HG03520 (cell line): ENCODE measurements around the gene CDC34.

Experiments
- ATAC-seq: cut with Tn5 transposase; IDR thresholded peaks from one replicate; pipeline ENCODE4 v1.9.1; 2021; ENCODE audit warnings: mild to moderate bottlenecking, moderate library complexity; ENCODE audit not compliant: unreplicated experiment

The CDC34 gene

DNA sequence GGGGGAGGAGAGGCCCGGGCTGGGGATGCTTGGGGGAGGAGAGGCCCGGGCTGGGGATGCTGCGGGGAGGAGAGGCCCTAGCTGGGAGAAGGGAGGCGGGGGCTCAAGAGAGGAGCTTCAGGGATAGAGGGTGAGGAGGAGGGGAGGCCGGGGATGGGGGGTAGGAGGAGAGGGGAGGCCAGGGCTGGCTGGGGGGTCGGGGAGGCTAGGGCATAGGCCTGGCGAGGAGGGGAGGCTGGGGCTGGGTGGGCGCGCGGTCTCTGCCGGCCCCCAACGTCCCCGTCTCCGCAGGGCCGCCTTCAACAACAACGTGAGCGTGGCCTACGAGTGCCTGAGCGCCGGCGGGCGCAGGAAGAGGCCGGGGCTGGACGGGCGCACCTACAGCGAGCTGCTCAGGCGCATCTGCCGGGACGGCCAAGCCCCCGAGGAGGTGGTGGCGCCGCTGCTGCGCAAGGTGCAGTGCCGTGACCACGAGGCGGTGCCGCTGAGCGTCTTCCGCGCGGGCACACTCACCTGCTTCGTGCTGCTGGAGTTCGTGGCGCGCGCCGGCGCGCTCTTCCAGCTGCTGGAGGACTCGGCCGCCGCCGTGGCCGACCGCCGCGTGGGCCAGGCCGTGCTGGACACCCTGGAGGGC lies 12.8 kb upstream of the CDC34 start:
- no peak for ATAC-seq

DNA sequence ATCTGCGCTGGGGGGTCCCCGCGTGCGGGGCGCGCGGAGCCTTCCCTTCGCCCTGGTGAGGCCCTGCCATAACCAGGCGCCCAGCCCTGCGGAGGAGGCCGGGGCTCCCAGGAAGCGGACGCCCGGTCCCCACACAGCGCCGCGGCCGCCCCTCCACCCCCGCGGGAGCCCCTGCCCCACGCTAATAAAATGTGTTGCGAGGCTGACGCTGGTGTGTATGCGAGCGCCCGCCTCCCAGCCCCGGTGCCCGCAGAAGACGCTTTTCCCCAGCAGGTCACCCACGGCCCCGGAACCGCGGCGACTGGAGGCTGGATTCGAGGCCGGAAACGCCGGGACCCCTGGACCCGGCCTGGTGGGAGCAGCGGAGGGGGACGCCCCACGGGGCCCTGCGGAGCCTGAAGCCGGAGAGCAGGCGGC lies 12.1 kb upstream of the CDC34 start:
- no peak for ATAC-seq

DNA sequence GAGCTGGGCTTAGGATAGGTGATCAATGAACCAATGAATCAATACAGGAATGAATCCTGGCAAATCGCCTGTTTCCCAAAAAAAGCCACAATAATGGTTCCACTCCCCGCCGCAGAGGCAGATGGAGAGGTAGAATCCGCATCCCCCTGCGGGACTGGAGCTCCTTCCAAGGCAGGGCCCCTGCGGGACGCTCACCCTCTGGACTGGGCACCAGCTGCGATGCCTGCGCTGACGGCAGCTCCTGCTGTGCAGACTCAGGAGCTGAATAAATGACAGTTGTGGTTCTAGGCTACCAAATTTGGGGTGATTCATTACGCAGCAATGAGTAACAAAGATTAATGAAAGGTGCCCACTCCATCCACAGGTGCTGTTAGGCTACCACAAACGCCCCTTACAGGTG lies 8.8 kb upstream of the CDC34 start:
- ATAC-seq = no peak

DNA sequence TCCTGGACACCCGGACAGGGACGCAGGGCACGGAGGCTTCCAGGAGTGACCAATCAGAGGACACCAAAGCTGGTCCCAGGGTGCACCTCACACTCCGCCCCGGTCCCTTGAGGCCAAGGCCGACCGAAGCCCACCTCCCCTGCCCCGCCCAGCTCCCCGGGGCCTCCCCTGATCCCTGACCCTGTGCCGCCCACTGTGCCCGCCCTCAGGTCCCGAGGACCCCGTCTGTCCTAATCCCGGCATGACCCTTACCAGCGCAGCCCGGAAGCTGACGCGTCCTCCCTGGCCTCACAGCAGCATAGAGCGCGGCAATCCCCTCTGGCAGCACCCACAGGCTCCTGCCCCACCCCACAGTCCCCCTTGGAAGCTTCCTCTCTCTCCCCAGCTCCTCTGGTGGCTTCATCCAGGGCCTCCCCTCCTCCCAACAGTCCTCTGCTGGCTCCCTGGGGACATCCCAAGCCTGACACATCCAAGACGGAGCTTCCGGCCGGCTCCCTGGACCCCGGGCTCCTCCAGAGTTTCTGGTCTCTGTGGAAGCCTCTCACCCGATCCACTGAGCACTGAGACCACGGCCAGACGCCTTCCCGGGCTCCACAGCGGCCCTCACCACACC lies 7.4 kb upstream of the CDC34 start:
- ATAC-seq = no peak

DNA sequence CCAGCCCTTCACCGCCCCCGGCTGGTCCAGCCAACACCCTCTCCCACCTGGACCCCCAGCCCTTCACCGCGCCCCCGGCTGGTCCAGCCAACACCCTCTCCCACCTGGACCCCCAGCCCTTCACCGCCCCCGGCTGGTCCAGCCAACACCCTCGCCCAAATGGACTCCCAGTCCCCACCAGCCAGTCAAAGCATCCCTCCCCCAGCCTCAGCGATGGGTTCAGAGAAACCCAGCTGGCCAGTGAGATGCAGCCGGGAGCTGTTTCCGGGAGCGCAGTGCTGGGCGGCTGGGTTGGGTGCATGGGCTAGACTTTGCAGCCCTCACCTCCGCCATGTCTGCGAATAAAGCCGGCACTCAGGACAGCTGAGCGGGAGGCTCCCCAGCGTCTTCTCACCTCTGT lies 6.5 kb upstream of the CDC34 start:
- no peak for ATAC-seq

DNA sequence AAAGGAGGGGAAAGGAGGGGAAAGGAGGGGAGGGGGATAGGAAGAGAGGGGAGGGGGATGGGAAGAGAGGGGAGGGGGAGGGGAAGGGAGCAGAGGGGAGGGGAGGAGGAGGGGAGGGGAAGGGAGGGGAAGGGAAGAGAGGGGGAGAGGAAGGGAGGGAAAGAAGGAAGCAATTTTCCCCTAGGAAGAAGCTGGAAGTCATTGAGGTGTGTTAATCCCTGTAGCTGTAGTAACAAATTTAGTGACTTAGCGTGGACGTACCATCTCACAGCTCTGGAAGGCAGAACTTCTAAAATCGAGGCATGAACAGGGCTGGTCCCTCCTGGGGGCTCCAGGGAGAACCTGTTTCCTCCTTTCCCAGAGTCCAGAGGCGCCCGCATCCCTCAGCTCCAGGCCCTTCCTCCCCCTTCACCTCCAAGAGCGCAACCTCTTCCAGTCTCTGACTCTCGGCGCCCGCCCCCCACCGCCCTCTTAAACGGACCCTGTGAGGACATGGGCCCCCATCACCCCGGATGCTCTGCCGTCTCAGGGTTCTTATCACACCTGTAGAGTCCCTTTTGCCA lies 5.6 kb upstream of the CDC34 start:
- no peak for ATAC-seq

DNA sequence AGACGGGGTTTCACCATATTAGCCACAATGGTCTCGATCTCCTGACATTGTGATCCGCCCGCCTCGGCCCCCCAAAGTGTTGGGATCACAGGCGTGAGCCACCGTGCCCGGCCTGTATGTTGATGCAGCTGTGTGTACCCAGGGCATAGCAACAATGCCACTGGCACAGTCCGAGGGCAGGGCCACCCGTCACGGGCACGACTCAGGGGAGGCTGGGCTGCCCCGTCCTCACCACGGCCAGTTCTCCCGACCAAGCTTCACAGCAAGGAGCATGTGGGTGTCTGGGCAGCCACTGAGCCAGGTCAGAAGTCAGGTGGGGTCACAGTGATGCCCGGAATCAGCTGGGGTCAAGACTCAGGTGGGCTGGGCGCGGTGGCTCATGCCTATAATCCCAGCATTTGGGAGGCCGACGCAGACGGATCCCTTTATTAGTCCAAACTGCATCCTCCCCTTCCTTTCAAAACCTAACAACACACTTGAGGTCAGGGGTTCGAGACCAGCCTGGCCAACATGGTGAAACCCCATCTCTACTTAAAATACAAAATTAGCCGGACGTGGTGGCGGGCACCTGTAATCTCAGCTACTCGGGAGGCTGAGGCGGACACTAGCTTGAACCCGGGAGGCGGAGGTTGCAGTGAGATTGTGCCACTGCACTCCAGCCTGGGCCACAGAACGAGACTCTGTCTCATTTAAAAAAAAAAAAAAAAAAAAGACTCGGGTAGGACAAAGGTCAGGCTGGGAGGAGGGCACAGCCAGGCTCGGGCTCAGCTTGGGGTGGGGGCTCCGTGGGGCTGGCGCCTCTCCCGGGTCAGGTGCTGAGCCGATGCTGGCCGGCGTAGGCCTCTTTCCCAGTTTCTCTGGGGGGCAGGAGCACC lies 1.2 kb upstream of the CDC34 start:
- no peak for ATAC-seq

DNA sequence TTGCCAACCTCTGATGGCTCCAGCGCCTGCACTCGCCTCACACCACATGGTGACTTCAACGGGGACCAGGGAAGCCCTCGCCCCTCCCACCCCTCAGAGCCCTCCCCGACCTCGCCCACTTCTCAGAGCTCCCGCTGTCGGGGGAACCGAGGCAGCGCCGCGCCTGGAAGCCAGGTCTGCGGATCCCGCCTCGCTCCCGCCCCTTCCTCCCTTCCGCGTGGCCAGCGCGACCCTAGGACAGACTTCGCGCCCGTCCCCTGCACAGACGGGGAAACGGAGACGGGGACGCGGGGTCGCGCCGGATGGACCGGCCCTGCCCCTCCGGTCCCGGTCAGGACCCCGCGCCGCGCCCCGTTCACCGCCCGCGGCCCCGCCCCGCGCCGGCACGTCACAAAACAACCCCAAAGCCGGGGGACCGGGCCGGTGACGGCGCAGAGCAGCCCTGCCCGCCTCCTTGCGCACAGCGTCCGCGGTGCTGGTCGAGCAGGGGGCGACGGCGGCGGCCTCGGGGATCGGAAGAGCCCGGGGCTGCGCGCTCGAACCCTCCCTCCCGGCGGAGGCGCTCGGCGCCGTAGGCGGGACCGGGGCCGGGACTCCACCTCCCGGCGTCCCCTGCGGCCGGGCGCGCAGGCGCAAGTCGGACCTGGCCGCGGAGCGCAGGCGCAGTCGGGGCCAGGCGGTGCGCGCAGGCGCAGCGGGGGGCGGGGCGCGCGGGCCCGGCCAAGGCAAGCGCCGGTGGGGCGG lies 379 bp upstream of the CDC34 start:
- ATAC-seq = peak; percentile 68

DNA sequence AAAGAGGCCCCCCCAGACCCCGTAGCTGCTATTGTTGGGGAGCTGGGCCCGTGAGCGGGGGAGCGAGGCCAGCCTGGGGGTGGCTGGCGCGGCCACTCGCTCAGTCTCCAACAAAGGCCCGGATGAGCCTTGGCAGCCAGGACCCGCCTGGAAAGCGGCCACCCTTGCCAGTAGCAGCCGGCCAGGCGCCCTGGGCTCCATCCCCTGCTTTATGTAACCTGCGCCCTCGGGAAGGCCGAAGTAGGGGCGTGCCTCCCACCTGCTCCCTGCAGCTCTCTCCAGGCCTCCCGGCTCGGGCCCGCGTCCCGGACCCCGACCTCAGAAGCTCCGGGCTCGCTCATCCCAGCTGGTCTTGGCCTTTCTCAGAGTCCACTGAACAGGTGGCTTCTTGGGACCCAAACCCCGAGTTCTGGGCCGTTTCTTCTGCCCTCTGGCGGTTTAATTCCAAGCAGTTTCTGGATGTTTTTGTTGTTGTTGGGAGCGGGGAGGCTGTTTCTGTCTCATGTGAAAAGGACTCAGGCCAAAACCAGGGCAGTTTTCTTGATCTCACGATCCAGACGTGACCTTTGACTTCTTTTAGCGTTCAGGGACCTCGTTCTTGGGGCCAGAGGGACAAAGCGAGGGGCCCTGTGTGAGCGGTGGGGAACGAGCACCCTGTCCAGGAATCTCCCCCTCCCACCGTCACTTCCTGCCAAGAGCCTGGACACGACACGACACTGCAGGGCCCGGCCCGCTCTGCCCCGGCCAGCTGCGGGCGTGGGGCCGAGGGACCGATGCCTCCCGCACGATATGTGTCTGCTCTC lies 1.2 kb downstream of the CDC34 start:
- no peak for ATAC-seq

DNA sequence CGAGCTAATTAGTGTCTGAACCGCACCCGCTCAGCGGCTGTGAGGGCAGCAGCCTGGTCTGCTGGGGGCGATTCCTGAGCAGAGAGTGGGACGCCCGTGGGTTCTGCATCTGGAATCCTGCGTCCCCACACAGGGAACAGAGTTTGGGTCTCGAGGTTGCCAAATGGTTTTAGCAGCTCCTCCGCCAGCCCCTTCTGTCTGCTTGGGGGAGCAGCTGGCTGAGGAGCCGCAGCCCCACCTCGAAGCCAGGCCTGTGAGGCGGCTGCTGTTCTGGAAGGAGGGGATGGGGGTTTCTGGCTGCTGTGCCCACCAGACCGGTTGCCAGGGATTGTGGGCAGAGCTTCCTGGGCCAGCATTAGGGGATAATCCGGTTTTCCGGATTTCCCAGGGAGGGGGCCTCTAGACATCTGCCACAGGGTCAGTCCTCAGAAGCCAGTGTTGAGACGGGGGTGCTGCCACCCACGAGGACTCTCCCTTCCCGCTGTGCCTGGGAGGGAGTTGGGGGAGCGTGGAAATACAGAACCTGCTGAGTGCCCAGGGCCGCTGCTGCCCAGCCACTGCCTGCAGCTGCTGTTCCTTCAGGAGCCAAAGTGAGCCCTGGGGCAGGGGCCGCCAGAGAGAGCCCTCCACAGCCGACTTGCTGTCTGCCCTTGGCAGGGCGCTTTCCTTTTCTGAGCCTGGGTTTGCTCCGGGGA lies 2.0 kb downstream of the CDC34 start:
- no peak for ATAC-seq

DNA sequence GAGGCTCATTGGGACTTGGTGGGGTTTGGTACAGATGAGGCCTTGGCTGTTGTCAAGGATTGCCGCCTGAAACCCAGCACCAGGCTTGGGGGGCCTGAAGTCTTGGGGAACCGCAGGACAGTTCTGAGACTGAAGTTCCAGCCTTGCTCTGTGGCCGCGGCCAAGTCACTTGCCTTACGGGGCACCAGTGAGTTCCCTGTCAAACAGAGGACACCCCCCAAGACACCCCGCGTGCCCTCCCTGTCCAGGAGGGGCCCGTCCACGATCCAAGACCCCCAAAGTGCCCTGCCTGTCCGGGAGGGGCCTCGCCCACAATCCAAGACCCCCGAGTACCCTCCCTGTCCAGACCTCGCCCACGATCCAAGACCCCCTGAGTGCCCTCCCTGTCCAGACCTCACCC lies 2.5 kb downstream of the CDC34 start:
- no peak for ATAC-seq

DNA sequence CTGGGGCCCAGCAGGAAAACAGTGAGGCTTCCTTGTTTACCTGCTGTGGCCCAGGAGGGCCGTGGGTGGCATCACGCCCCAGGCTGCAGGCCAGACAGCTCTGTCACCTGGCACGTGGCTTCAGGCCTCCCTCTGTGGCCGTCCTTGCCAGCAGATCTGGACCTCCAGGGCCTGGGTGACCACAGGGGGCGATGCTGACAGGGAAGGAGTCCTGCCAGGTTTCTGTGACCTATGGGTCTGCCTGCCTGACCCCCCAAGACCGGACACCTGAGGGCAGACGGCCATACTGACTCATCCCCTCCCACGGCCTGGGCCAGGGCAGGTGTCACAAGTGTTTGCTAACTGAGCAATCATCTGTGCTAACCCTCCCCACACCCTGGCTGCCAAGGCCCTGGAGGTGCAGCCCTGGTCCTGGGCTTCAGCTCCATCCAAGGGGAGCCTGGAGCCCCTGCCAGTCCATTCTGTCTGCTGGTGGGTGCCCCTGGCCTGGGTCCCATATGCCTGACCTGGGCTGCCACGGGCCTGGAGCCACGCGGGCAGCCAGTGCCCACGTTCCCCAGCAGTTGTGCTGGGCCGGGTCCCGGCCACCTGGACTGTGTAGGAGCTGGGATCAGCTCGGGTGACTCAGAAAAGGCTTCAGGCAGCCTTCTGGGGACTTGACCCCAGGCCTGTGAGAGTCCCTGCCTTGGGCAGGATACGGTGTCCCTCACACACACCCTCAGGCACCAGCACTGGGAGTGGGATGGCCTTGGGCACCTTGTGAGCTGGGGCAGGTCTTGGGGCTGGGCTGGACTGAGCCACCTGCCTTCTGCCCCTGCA lies 3.7 kb downstream of the CDC34 start:
- ATAC-seq = no peak

DNA sequence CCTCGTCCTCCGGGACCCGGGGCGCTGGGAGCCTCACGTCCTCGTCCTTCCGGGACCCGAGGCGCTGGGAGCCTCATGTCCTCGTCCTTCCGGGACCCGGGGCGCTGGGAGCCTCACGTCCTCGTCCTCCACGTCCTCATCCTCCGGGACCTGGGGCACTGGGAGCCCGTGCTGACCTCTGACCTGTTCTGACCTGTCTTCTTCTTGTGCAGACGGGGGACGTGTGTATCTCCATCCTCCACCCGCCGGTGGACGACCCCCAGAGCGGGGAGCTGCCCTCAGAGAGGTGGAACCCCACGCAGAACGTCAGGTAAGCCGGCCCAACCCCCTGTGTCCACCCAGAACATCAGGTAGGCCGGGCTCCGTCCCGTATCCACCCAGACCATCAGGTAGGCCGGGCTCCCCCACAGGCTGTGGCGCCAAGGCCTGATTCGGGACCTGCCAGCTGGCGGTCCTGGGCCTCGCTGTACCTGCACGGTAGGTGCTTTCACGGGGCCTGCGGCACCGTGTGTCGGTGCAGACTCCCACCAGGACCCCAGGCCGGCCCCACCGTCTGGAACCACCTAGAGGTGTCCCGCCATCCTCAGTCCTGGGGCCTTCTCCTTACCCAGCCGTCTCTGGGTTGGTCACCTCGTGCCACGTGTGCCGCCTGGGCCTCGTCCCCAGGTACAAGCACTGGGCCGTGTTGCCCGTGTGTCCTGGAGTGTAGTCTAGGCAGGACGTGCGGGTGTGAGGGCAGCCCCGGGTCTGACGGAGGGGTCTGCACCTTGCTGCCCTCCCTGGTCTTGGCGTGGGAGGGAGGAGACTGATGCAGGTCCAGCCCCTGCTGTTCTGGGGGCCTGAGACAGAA lies 4.7 kb downstream of the CDC34 start:
- no peak for ATAC-seq

DNA sequence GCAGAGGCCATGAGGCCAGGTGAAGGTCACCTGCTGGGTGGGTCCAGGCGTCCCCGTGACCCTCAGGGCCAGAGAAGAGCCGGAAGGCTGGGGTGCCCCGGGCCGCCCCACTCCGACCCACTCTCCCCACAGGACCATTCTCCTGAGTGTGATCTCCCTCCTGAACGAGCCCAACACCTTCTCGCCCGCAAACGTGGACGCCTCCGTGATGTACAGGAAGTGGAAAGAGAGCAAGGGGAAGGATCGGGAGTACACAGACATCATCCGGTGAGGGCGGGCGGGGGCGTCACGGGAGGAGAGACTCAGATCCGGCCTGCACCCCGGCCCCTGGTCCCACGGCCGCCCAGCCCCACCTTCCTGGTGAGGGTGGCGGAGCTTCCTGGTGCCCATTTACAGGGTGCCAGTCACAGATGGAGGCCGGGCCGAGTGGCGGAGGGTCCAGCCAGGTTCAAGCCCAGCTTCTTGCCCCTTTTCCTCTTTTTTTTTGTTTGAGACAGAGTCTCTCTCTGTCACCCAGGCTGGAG lies 5.4 kb downstream of the CDC34 start:
- no peak for ATAC-seq

DNA sequence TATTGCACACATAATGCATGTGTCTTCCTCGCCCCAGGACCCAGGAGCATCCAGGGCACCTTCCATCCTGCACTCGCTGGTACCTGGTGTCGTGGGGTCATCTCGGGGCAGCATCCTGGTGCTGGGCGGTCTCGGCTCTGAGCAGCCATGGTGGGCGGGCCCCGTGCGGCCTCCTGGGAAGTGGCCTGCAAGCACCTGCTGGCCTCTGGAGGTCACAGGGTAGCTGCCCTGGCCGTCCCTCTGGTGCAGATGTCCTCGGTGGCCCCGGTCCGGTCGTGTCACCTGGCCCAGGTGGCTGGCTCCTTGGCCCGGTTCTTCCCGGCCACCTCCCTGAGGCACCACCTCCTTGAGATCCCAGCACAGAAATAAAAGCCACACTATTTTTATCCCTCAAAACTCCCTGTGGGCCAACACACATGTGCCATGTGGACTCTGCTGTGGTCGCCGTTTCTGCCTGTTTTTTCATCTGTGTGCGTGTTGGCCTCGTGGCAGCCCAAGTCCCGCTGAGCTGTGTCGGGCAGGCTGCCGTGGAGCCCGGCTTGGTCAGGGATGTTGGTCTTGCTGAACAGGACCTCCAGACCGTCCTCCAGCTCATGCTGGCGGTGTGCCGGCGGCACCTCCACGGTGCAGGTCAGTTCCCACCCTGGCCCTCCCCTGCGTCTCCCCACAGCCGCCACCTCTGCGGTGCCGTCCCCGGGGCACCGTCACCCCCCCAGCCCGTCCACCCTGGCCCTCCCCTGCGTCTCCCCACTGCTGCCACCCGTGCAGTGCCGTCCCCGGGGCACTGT lies 7.3 kb downstream of the CDC34 start:
- no peak for ATAC-seq

DNA sequence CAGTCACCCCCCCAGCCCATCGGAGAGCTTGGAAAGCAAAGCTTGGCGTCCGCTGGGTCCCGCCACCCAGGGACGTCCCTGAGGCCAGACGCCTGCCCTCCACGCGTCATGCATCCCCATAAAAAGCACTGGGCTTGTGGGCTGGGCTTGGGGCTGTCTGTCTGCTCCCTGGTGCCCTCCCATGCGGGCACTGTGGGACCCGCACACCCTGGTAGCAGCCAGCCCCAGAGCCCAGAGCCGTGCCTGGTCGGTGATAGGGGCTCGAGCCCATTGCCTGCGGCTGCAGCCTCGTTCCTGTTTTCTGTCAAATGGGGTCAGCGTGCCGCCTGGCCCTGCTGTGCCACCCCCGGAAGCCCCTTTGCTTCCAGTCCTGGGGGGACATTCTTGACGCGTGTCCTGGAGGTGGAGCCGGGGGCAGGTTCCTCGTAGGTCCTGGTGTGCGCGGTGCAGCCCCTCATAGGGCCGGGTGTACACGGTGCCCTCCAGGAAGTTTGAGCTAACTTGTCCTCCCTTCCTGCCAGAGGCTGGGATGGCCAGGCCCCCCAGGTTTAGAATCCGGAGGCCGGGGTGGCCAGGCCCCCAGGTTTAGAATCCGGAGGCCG lies 8.0 kb downstream of the CDC34 start:
- no peak for ATAC-seq
